Panc1 (cell line): ENCODE results near the gene SKA3. TPM values are rescaled to one million over a fixed set of nuclear protein-coding genes. Genes with fewer than 3 reads are reported as not detected.

Source experiments
- ATAC-seq: fragments of 200-7000 bp; cut with Tn5 transposase; 2 replicates; pipeline ENCODE4 v1.9.1; 2020; ENCODE audit warnings: mild to moderate bottlenecking, moderate library complexity
- BruUV-seq: library from RNA; stranded (reverse); fragments of 400-500 nt; replicated peaks from 2 replicates; lab custom pipeline; 2021; lab: Mats Ljungman, UMichigan
- CTCF ChIA-PET: fragments of 300-600 bp; sonication (Branson Sonifier 250); formaldehyde crosslinking; loops from one replicate; lab custom pipeline; 2022; ENCODE audit warnings: antibody characterized with exemption; lab: Charles Lee
- POLR2A ChIA-PET: fragments of 300-600 bp; sonication (Branson Sonifier 250); formaldehyde crosslinking; loops from one replicate; lab custom pipeline; 2022; ENCODE audit warnings: antibody characterized with exemption; lab: Charles Lee
- DNase-seq: peaks from one replicate; pipeline ENCODE4 v3.0.0-alpha.2; 2010; ENCODE audit warnings: low read depth, low spot score
- H3K27ac ChIP-seq: 2 replicates; pipeline ENCODE4 v1.5.1; 2011; ENCODE audit warnings: mild to moderate bottlenecking, low read length, inconsistent platforms
- H3K27me3 ChIP-seq: fragments of 200-500 bp; sonication (Bioruptor generic); 2 replicates; pipeline ENCODE4 v1.6.0; 2014; ENCODE audit warnings: low read length, inconsistent platforms; ENCODE audit not compliant: control insufficient read depth, insufficient read depth
- H3K36me3 ChIP-seq: fragments of 200-500 bp; sonication (Bioruptor generic); 2 replicates; pipeline ENCODE4 v1.5.1; 2014; ENCODE audit warnings: inconsistent platforms, mild to moderate bottlenecking, low read length, moderate library complexity; ENCODE audit not compliant: control insufficient read depth, insufficient read depth
- H3K4me1 ChIP-seq: 2 replicates; pipeline ENCODE4 v1.5.1; 2011; ENCODE audit warnings: inconsistent platforms, mild to moderate bottlenecking, low read length, moderate library complexity; ENCODE audit not compliant: control insufficient read depth, insufficient read depth
- H3K4me3 ChIP-seq, 2 experiments: 2 replicates each; pipeline ENCODE4 v1.5.1; 2011 to 2012; ENCODE audit warnings: low read depth in 2 of 2, low read length in 2 of 2, mild to moderate bottlenecking in 2 of 2, inconsistent platforms in 1 of 2, moderate library complexity in 1 of 2
- H3K9me3 ChIP-seq: fragments of 200-500 bp; sonication (Bioruptor generic); 2 replicates; pipeline ENCODE4 v1.5.1; 2014; ENCODE audit warnings: low read depth, mild to moderate bottlenecking, inconsistent platforms, low read length, moderate library complexity; ENCODE audit not compliant: control insufficient read depth, insufficient read depth
- CTCF ChIP-seq: fragments of 450-650 bp; IDR thresholded peaks from 2 replicates; pipeline ENCODE4 v1.5.1; 2017; ENCODE audit warnings: mild to moderate bottlenecking
- POLR2AphosphoS5 ChIP-seq: IDR thresholded peaks from 2 replicates; pipeline ENCODE4 v1.6.1; 2012; ENCODE audit warnings: mild to moderate bottlenecking, low read depth, low read length, moderate library complexity
- REST ChIP-seq, 2 experiments: IDR thresholded peaks; 2 replicates each; pipeline ENCODE4 v1.6.1; 2011 to 2012; ENCODE audit warnings: low read depth in 2 of 2, control low read depth in 1 of 2, low read length in 1 of 2, mild to moderate bottlenecking in 1 of 2, moderate library complexity in 1 of 2; ENCODE audit not compliant: insufficient read depth in 1 of 2
- SIN3A ChIP-seq: IDR thresholded peaks from 2 replicates; pipeline ENCODE4 v1.6.1; 2012; ENCODE audit warnings: low read depth, mild to moderate bottlenecking, low read length, moderate library complexity, borderline replicate concordance; ENCODE audit not compliant: insufficient read depth
- TCF7L2 ChIP-seq: IDR thresholded peaks from 2 replicates; pipeline ENCODE4 v1.6.1; 2011; ENCODE audit warnings: mild to moderate bottlenecking, low read depth, low read length, inconsistent platforms
- in situ Hi-C: cut with HindIII; loops from 2 replicates; pipeline ENCODE4 v1.10.0; 2016; ENCODE audit warnings: low sequenced_read_pairs, low pct_unique_long_range_greater_than_20kb
- intact Hi-C: fragments of 100-400 bp; cut with micrococcal nuclease; formaldehyde crosslinking; loops from one replicate; pipeline ENCODE4 v1.10.0; 2022; ENCODE audit not compliant: unreplicated experiment
- total RNA-seq: library from RNA; stranded (reverse); gene quantifications from one replicate; pipeline ENCODE4 v1.2.1, GENCODE V29; 2021; ENCODE audit not compliant: unreplicated experiment

The SKA3 gene
- total RNA-seq, 1 experiment from 2014 or later: 15.1 TPM

GRCh38 chr13:21116141-21116540 lies 60.2 kb downstream of the SKA3 start:
- no peak for TF ChIP-seq POLR2AphosphoS5
- TF ChIP-seq REST (IDR thresholded peaks at IDR 0.05; ENCODE audit: insufficient read depth in 1 of 2, low read depth in 2 of 2, low read length in 1 of 2): no peak
- no peak for TF ChIP-seq CTCF
- no peak for TF ChIP-seq SIN3A
- no peaks in the 10 kb centered on the region for H3K36me3 ChIP-seq
- no peaks in the 10 kb centered on the region for H3K27me3 ChIP-seq
- no peak overlapping the region for H3K27ac ChIP-seq
- H3K4me3 ChIP-seq: no peak overlapping the region
- no peaks in the 10 kb centered on the region for H3K4me1 ChIP-seq
- ChIA-PET CTCF (no interaction called here), POLR2A (no interaction called here)
- in situ Hi-C loops (no loop called here), intact Hi-C loops (no loop called here)
- no TSS peak for BruUV-seq
- no peaks in the 10 kb centered on the region for H3K9me3 ChIP-seq
- DNase-seq: no peak
- ATAC-seq: no peak

GRCh38 chr13:21115231-21115630 lies 61.1 kb downstream of the SKA3 start:
- CTCF ChIA-PET: no interaction called here
- ATAC-seq: no peak
- intact Hi-C loops: no loop called here

More at GRCh38 chr13:21115231-21115630, 61.1 kb downstream of the SKA3 start:
- H3K4me3 ChIP-seq: no peak overlapping the region
- H3K27ac ChIP-seq: no peak overlapping the region
- no peaks in the 10 kb centered on the region for H3K27me3 ChIP-seq
- TF ChIP-seq CTCF (no peak), REST (IDR thresholded peaks at IDR 0.05; ENCODE audit: insufficient read depth in 1 of 2, low read depth in 2 of 2, low read length in 1 of 2) (no peak), TCF7L2 (no peak), SIN3A (no peak), POLR2AphosphoS5 (no peak)
- no peak for DNase-seq
- H3K4me1 ChIP-seq: no peaks in the 10 kb centered on the region
- H3K36me3 ChIP-seq: no peaks in the 10 kb centered on the region
- POLR2A ChIA-PET: no interaction called here
- BruUV-seq: no TSS peak
- H3K9me3 ChIP-seq: no peaks in the 10 kb centered on the region
- in situ Hi-C loops: no loop called here
